NCI-H82 (cell line): ENCODE measurements around the gene CCDC148.
A peak's percentile ranks its signal among the peaks of the same experiment; 100 is the strongest.

ENCODE experiments used
- DNase-seq: peaks from one replicate; lab custom pipeline; 2025; lab: John Stamatoyannopoulos, UW

CCDC148 gene

DNA sequence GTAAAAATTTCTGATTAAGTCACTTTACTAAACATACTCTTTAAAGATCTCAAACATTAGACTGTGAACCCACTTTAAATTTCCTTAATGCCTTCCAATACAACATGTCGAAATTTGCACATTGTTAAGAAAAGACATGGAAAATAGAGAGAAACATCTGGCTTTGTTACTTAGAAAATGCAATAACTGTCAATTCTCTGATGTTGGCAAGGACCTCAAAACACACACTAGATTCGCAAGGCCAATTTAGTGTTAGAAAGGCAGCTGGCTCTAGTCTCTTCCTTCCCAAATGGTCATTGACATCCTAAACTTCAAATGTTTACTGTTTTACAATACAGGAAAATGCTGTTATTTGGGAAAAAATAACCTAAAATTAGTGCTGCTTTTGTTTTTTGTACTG lies 244.3 kb downstream of the CCDC148 start:
- DNase-seq = no peak

GRCh38 chr2:158211502-158211901 lies 245.1 kb downstream of the CCDC148 start:
- DNase-seq = no peak

DNA sequence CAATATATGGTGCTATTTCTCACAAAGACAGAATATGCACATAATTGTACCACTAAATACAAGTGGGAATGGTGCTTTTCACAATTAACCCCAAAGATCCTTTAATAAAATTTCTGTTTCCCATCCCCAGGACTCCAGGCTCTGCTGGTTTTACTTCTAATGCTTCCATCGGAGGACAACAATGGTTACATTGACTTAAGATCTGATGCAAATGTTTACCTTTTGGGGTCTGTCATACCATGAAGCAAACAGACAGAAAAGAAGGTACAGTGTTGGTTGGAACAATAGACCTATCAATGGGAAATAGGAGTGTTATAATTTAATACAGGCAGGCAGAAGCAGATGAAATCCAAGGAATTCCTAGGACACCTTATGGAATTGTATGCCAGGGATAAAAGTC lies 249.2 kb downstream of the CCDC148 start:
- DNase-seq = no peak

GRCh38 chr2:158205215-158205614 lies 251.3 kb downstream of the CCDC148 start:
- DNase-seq = no peak

DNA sequence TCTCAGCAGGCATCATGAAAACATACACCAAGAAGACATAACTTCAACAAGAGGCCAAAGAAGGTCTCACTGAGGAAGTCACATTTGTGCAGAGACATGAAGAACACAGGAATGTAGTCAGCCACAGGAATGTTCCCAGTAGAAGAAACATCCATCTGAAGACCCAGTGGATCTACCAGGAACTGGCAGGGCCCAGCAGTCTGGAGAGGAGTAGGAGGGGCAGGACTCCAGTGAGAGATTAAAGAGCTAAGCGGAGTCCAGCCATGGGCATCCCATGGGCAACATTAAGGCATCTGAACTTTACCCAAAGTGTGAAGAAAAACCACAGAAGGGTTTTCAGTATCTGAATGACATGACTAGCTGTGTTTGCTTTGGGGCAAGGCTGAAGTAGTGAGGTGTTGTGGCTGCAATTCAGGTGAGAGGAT lies 251.8 kb downstream of the CCDC148 start:
- no peak for DNase-seq

- DNase-seq = no peak
Measured at GRCh38 chr2:158202161-158202815, 254.3 kb downstream of the CCDC148 start.

GRCh38 chr2:158199928-158200650 lies 256.5 kb downstream of the CCDC148 start:
- no peak for DNase-seq

DNA sequence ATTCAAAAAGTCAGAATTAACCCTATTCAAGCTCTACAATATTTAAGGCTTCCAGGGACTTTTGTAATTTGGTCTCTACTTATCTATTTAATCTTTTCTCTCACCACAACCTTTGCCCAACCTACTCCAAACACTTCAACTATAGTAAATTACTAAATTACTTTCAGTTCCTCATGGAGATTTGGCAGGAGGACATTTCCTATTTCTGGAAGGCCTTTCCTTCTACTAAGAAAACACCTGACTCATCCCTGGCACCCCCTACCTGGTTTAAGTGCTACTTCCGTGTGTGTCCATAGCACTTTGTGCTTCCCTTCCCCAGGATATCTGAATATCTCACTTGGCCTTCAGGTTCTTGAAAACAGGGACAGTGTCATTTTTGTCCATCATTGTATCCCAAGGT lies 258.6 kb downstream of the CCDC148 start:
- no peak for DNase-seq

- DNase-seq = peak; percentile 15
Measured at GRCh38 chr2:158194229-158194628, 262.3 kb downstream of the CCDC148 start.

DNA sequence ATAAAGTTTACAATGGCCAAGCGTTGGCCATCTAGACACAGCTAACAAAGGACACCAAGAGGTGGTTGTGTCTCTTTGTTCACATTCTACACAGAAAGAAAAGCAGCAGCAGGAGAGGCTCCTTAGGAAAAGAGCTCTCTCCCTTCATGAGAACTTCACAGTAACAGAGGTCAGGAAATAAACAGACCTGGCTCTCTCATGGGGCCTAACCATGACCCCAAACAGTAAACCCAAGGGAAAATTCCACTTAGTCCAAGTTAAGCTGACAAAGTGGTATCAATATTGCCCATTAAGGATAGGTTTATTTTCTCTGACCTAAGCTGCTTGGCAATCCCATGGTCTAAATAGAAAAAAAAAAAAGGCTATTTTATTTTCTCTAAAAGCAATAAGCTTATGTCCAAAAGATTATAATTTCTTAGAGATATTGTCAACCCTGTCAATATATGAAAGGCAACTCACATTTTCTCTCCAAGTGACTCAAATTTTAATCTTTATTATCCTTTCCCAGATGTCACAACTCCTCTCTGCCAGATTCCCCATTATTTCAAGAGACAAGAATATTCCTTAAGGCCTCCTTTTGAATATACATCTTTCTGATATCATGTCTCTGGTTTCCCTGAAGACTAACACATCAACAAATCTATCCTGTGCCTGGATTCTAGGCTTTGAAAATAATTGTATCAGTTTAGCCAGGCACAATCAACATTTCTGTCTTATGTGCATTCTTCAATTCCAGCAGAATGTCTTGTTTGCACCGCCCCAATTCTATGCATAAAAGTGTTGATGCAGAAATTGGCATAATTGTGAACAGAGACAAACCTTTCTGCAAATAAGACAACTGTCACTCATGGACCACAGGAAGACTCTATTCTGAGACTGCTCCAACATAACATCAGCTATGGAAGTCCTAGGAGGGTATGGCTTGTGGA lies 263.8 kb downstream of the CCDC148 start:
- DNase-seq = no peak

DNA sequence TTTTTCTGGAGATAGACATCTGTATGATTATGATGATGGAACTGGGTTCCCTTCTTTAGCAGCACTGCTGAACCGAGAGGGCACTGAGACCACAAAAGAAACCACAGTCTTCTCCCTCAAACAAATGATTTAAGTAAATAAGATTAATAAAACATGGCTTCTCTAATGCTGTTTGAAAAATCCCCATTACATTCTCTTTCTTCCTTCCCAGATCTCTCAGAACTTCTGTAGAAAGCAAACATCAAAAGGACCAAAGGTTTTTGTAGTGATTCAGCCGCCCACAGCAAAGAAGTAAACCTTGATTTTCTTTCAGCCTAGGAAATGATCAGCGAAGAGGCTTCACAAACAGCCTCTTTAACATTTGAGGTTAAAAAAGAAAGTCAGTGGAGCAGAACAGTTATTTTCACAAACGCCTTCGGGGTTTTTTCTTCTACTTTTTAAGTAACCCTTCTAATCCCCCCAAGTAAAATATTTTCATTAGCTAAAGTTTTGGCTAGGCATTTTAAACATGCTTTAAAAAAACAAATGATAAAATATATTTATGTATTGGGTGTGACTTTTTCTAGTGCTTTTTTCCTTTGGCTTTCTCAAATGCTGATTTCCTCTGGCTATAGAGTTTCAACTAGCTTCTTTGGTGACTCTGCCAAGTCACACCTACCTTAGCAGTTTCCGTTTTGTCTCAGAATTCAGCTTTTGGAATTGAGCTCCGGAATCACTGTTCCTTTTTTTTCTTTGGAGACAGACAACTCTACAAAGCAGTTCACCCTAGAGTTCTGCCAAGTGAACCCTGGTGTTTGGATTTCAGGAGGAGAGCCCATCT lies 265.3 kb downstream of the CCDC148 start:
- no peak for DNase-seq

DNA sequence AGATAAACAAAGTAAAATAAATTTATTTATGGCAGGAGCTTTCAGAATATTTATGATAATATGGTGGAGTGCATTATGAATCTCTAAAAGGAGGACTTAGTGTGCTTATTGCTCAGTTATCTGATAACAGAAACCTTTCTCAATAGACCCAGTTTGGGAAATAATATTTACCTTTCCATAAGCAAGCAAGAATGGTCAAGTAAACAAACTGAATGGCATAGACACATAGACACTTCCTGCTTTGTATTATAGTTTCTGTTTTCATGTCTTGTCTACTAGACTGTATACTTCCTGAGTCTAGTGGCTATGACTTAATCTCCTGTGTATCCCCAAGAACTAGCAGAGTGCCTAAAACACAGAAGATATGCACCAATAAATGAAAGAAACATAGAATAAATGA lies 267.0 kb downstream of the CCDC148 start:
- DNase-seq = no peak

DNA sequence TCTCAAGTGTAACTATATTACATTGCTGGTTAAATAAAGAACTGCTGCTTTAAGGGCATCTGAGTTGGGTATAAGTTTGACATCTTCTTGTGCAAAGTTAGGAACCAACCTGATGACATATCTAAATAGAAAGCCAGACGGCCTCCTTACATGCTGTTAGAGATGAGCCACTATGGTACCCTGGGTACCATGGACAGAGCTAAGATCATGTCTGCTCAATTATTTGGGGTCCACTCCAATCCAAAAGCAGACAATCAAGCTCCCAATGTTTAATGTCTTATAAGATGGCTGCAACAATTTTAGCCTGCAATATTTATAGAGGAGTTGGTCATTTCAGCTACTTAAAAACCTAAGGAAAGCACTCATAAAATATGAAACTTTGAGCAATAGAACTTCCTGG lies 268.6 kb downstream of the CCDC148 start:
- DNase-seq = no peak

GRCh38 chr2:158184556-158185343 lies 271.8 kb downstream of the CCDC148 start:
- DNase-seq = no peak

GRCh38 chr2:158184001-158184400 lies 272.6 kb downstream of the CCDC148 start:
- DNase-seq = no peak

GRCh38 chr2:158182676-158183295 lies 273.8 kb downstream of the CCDC148 start:
- peak; percentile 23 for DNase-seq

DNA sequence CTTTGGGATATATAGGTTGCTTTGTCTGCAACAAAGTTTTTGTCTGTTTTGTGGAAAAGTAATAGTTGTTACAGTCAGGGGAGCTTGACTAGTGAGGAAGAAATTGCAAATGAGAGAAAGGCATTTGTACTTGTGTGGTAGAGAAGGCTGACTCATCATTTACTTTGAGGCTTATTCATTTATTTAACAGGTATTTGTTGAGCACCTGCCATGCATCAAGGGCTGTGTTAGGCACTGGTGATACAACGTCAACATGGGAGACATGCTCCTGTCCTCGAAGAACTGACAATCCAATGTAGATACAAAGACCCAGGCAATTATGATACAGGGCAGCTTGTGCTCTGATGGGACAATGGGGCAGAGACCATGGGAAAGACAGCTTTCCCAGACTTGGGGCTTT lies 275.4 kb downstream of the CCDC148 start:
- no peak for DNase-seq

- peak; percentile 24 for DNase-seq
Measured at GRCh38 chr2:158179660-158180059, 276.9 kb downstream of the CCDC148 start.

GRCh38 chr2:158178646-158179045 lies 277.9 kb downstream of the CCDC148 start:
- no peak for DNase-seq

DNA sequence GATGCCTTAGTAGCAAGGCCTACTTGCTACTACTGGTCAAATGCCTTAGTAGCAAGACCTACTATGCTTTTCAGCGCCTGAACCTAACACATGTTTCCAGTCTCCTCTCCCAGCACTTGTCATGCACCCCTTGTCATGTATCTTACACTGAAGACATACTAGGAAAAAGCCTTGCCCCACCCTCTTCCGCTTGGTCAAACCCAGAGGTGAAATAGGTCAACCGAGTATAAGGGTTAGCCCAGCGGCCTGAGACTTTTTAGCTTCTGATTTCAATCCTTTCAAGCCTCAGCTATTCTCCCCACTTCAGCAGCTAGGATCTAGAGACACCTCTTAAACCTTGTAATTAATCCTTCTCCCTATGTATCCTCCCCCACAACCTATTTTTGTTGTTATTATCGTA lies 281.6 kb downstream of the CCDC148 start:
- DNase-seq = no peak

DNA sequence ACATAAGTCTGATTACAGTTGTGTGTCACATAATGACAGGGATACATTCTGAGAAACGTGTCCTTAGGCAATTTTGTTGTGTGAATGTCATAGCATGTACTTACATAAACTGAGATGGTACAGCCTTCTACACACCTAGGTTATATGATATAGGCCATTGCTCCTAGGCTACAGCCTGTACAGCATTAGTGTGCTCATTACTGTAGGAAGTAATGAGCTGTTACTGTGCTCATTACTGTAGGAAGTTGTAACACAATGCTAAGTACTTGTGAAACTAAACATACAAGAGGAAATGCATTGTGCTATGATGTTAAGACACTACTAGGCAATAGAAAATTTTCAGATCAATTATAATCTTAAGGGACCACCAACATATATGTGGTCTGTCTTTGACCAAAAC lies 282.1 kb downstream of the CCDC148 start:
- DNase-seq = no peak
